H4 (cell line): ENCODE data around the gene AFF1. TPM values are rescaled to one million over a fixed set of nuclear protein-coding genes. Genes with fewer than 3 reads are reported as not detected.
A peak's percentile ranks its signal among the peaks of the same experiment; 100 is the strongest.

Experiments
- DNase-seq: peaks from one replicate; pipeline ENCODE4 v3.0.0-alpha.2; 2015; ENCODE audit warnings: low spot score
- total RNA-seq: library from RNA; depleted of rRNA; stranded (reverse); fragments of >200 nt; shearing (Covaris generic); gene quantifications from 2 replicates; pipeline ENCODE4 v1.2.3, GENCODE V29; 2014

The AFF1 gene
- total RNA-seq, 1 experiment from 2014 or later = 8.9 TPM

GRCh38 chr4:86921608-86922252 is 13.1 kb upstream of the AFF1 start:
- no peak for DNase-seq

- peak; percentile 47 for DNase-seq
These were observed 10.0 kb upstream of the AFF1 start for GRCh38 chr4:86924811-86925210.

- DNase-seq = no peak
These were observed 8.2 kb upstream of the AFF1 start for GRCh38 chr4:86926435-86927086.

GRCh38 chr4:86927843-86928395 is 6.9 kb upstream of the AFF1 start:
- DNase-seq = peak; percentile 73

- no peak for DNase-seq
These were observed 6.2 kb upstream of the AFF1 start for GRCh38 chr4:86928400-86929255.

GRCh38 chr4:86934147-86934770 is 552 bp upstream of the AFF1 start:
- no peak for DNase-seq

- no peak for DNase-seq
These were observed 698 bp downstream of the AFF1 start for GRCh38 chr4:86935566-86935852.

- DNase-seq = peak; percentile 60
These were observed 1.3 kb downstream of the AFF1 start for GRCh38 chr4:86935853-86936733.

- DNase-seq = no peak
These were observed 4.1 kb downstream of the AFF1 start for GRCh38 chr4:86938771-86939520.

- no peak for DNase-seq
These were observed 5.1 kb downstream of the AFF1 start for GRCh38 chr4:86939729-86940575.

GRCh38 chr4:86940920-86941460 is 6.2 kb downstream of the AFF1 start:
- DNase-seq = no peak

- peak; percentile 33 for DNase-seq
These were observed 7.4 kb downstream of the AFF1 start for GRCh38 chr4:86942185-86942666.

GRCh38 chr4:86944964-86945781 is 10.4 kb downstream of the AFF1 start:
- no peak for DNase-seq

- no peak for DNase-seq
These were observed 12.2 kb downstream of the AFF1 start for GRCh38 chr4:86946868-86947500.

- DNase-seq = no peak
These were observed 12.8 kb downstream of the AFF1 start for GRCh38 chr4:86947501-86948120.

GRCh38 chr4:86948276-86948675 is 13.5 kb downstream of the AFF1 start:
- DNase-seq = no peak
